GM19035 (cell line): Measurements from ENCODE around the gene CREB3L1.

Source experiments
- ATAC-seq: cut with Tn5 transposase; IDR thresholded peaks from one replicate; pipeline ENCODE4 v1.9.1; 2021; ENCODE audit not compliant: unreplicated experiment

Gene CREB3L1

DNA sequence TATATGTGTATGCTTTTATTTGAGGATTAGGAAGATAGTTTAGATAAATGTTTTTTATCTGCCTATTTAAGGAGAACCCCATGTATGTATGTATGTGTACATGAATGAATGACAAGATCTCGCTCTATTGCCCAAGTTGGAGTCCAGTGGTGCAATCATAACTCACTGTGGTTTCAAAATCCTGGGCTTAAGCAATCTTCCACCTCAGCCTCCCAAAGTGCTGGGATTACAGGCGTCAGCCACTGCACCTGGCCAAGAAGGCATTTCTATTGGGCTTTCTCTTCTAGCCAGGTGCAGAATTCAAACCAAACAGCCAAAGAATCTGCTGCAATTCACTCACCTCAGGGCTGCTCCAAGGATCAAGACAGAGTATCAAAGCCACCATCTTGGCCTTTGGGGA, 44.3 kb downstream of the CREB3L1 start:
- ATAC-seq = no peak

DNA sequence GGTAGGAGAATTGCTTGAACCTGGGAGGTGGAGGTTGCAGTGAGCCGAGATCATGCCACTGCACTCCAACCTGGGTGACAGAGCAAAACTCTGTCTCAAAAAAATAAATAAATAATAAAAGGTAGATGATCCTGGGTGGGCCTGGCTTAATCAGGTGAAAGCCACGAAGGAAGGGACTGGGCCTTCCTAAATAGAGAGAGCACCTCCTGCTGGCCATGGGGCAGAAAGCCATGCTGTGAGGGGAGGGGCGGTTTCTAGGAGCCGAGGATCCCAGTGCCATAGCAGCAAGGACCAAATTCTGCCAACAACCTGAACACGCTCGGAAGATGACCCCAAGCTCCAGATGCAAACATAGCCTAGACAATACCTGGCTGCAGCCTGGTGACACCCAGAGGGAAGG, 45.3 kb downstream of the CREB3L1 start:
- ATAC-seq = no peak

DNA sequence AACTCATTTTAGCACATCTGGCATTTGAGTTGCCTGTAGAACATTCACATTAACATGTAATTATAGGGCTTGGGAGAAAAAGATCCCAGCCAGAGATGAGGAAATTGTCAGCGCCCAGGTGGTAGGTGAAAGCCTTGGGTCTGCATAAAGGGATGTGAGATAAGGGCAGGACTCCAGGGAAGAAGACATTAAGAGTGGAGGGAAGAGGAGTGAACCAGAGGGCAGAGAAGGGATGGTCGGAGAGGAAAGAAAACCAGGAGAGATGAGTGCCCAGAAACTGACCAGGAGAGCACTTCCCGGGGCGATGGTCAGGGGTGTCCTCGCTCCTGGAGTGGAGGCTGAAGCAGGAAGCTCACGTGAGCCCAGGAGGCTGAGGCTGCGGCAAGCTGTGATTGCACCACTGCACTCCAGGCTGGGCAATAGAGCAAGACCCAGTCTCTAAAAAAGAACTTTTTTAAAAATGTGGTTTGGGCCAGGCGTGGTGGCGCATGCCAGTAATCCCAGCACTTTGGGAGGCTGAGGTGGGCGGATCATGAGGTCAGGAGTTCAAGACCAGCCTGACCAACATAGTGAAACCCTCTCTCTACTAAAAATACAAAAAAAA, 49.5 kb downstream of the CREB3L1 start:
- ATAC-seq = no peak

DNA sequence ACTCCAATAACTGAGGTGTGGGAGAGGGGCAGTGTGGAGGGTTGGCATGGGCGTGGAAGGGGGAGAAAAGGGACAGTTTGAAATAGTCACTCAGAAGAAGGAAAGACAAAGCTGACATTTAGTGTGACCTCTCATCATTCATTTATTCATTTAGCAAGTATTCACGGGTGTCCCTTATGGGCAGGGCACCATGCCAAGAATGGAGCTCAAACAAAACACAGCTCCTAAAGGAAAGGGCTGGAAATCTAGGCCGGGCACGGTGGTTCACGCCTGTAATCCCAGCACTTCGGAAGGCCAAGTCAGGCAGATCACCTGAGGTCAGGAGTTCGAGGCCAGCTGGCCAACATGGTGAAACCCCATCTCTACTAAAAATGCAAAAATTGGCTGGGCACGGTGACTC, 50.4 kb downstream of the CREB3L1 start:
- no peak for ATAC-seq

- no peak for ATAC-seq
Measured at GRCh38 chr11:46330154-46330553, 52.7 kb downstream of the CREB3L1 start.

DNA sequence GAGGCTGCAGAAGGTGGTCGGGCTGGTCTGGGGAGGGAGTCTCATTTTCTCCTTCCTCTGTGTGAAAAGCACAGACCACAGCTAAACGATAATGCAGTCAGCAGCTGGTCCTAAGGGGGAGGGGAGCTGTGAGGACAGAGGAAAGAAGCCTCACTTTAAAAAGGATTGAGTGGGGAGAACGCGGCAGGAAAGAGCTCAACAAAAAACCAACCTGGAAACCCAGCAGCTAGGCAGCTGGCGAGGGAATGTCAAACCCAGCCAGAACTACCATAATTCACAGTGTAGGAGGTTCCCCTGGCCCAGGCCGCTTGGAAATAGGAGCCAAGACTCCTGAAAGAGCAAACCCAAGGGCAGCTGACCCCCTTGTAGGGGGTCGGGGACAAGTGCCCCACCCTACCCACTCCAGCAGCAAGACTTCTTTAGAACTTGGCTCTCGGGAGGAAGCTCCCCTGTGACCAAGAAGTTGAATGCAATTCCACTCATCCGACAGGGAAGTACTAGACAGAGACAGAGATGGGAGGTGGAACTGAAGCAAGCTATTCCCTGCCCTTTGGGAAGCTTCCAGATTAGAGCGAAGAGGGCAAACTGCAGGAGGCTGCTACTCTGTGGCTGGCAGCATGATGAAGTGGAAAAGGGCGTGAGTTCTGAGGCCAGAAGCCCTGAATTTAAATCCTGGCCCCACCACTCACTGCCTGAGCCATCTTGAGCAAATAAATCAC, 53.3 kb downstream of the CREB3L1 start:
- ATAC-seq = no peak

DNA sequence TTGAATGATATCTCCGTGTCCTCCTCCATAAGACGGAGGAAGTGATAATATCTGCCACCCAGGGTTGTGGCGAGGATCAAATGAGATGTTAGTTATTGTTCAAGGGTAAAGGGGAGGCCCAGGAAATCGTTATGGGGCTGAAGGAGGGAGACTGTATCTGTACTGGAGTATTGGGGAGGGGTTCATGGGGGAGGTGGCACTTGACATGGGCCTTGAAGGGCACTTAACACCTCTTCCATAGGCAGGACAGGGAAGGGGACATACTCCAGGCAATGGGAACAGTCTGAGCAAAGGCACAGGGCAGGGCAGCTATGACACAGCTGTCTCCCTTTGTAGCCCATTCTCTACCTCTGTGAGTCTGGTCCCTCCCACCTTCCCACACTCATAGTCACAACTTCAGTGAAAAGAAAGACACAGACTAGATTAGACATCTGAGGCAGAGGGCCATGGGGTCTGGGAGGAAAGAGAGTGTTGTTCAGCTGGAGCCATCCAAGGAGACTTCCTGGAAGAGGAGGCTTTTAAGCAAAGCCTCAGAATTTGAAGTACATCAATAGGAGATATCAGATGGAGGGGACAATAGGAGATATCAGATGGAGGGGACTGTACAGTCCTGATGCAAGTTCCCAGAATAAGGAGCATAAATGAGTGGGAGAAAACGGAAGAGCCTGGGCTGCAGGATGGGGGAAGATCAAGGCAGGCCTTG, 54.0 kb downstream of the CREB3L1 start:
- no peak for ATAC-seq

DNA sequence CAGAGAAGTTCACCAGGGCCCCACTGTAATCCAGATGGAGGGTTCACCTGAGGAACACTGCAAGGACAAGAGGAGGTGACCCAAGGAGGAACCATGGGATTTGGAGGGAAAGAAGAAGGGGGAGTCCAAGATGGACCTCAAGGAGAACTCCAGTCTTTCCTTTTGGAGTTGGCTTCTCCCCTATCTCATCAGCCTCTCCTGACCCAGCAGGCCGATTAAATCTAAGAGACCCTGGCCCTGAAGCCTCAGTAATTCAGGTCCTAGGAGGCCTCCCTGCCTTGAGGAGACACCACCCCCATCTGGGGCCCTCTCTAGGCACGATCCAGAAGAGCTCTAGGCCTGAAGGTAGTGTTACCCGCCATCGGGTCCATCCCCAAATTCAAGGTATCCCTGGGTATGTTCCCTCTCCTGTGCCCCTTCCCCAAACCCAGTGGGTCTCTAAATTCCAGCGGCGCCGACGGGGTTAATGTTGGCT, 54.7 kb downstream of the CREB3L1 start:
- ATAC-seq = no peak

- ATAC-seq = no peak
Measured at GRCh38 chr11:46332568-46333393, 55.3 kb downstream of the CREB3L1 start.

DNA sequence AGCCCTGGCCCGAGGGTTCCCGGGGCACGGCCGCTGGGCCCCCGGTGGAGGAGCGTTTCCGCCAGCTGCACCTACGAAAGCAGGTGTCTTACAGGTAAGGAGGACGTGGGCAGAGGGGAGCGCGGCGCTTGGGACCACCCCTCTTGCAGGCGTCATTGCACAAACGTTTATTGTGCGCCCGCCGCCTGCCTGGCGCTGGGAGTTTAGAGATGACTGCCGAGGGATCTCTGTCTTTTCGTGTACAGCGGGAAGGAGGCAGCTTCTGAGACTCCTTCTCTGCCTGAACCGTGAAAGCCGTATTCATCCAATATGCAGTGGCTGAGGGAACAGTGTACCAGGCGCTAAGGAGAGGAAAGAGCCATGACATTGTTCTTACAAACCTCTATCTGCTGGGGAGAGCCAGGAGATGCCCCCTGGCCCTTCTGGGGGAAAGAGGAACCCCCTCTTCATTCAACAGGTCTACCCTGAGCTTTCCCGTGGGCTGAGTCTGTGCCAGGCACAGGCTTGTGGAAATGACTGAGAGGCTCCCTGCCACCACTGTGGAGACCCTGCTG, 56.0 kb downstream of the CREB3L1 start:
- ATAC-seq = no peak

- ATAC-seq = no peak
Measured at GRCh38 chr11:46334211-46334610, 56.7 kb downstream of the CREB3L1 start.

DNA sequence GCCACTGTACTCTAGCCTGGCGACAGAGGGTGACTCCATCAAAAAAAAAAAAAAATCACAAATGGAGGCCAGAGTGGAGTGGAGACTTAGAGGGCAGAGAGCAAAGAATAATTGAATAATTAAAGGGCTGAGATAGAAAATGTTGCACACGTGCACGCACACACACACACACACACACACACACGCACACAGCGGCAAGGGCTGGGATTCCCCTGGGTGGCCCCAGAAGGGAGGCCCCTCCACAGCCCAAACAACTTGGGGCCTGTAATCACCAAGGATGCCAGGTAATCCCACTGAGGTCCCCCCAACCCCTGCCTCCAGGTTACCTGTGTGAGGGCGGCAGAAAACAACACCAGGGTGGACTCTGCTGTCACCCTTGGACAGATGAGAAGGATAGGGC, 57.8 kb downstream of the CREB3L1 start:
- no peak for ATAC-seq

DNA sequence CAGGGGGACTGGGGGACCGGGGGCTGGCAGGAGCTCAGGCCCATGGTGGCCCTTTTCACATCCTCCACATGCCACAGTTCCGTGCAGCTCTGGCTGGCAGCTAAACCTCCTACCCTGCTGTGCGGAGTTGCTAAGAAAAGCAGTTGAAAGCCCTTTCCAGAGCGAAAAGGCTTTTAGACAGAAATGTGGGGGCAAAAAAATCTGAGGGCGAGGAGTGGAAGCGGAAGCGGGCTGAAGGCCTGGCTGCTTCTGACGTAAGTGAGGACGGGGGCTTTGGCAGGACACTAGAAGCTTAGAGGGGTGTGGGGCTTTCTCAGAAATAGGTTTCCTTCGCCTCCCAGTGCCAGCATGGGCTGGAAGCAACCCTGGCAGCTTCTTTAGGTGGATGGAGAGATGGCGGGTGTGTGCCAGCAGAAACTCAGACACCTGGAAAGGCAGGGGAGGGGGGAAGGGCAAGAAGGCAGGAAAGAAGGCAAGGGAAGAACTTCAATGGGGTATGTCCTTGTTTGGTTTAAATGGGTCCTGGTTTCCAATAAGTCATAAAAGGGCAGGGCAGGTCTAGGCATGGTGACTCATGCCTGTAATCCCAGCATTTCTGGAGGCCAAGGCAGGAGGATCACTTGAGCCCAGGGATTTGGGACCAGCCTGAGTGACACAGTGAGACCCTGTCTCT, 58.6 kb downstream of the CREB3L1 start:
- ATAC-seq = no peak

- no peak for ATAC-seq
Measured at GRCh38 chr11:46336563-46337180, 59.2 kb downstream of the CREB3L1 start.

- no peak for ATAC-seq
Measured at GRCh38 chr11:46337626-46338345, 60.3 kb downstream of the CREB3L1 start.

GRCh38 chr11:46338636-46338987, 61.1 kb downstream of the CREB3L1 start:
- ATAC-seq = no peak

- no peak for ATAC-seq
Measured at GRCh38 chr11:46338988-46339666, 61.7 kb downstream of the CREB3L1 start.

DNA sequence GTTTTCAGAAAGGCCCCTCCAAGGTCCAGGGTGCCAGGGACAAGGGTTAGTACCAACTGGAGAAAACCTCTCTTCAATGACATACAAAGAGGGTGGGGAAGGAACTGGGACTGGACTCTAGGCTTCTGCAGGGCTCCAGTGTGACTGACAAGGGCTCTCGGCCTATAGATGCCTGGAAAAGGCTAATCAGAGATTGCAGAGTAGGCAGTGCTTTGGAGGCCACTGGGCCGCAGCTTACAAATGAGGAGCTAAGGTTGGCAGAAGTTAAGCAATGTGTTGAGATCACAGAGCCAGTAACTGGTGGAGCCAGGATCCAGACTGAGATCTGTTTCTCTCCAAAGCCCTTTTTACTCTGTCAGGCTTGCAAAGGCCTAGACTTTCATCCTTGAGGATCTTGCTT, 62.4 kb downstream of the CREB3L1 start:
- no peak for ATAC-seq

- ATAC-seq = no peak
Measured at GRCh38 chr11:46341454-46341853, 64.0 kb downstream of the CREB3L1 start.
